AG09319 (cell line): Measurements from ENCODE around the gene NACAD.

Experiments
- DNase-seq: peaks from one replicate; pipeline ENCODE4 v3.0.0-alpha.2; 2010; ENCODE audit warnings: low read depth; ENCODE audit errors: extremely low read depth
- TF ChIP-seq, protein P1 (sequence below): IDR thresholded peaks from 2 replicates; pipeline ENCODE4 v1.5.1; 2011; ENCODE audit warnings: low read depth, mild to moderate bottlenecking, inconsistent platforms, low read length, moderate library complexity

NACAD gene

DNA sequence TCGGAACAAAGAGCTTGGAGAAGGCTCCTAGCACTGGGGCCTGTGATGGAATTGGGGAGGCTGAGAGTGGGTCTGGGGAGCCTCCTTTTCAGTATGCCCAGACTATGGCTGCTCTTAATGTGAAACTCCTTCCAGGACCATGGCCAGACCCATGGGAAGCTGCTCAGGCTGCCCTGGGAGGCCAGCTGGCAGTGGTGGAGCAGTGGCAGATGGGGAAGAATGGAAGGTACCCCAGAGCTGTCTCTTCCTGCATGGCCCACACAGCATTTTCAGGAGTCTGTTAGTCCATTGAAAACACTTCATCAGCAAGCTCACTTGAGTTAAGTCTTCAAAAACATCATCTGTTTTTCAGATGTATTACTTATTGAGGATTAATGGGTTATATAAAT, 18.5 kb downstream of the NACAD start:
- TF ChIP-seq, protein P1, sequence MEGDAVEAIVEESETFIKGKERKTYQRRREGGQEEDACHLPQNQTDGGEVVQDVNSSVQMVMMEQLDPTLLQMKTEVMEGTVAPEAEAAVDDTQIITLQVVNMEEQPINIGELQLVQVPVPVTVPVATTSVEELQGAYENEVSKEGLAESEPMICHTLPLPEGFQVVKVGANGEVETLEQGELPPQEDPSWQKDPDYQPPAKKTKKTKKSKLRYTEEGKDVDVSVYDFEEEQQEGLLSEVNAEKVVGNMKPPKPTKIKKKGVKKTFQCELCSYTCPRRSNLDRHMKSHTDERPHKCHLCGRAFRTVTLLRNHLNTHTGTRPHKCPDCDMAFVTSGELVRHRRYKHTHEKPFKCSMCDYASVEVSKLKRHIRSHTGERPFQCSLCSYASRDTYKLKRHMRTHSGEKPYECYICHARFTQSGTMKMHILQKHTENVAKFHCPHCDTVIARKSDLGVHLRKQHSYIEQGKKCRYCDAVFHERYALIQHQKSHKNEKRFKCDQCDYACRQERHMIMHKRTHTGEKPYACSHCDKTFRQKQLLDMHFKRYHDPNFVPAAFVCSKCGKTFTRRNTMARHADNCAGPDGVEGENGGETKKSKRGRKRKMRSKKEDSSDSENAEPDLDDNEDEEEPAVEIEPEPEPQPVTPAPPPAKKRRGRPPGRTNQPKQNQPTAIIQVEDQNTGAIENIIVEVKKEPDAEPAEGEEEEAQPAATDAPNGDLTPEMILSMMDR = no peak
- DNase-seq = no peak

DNA sequence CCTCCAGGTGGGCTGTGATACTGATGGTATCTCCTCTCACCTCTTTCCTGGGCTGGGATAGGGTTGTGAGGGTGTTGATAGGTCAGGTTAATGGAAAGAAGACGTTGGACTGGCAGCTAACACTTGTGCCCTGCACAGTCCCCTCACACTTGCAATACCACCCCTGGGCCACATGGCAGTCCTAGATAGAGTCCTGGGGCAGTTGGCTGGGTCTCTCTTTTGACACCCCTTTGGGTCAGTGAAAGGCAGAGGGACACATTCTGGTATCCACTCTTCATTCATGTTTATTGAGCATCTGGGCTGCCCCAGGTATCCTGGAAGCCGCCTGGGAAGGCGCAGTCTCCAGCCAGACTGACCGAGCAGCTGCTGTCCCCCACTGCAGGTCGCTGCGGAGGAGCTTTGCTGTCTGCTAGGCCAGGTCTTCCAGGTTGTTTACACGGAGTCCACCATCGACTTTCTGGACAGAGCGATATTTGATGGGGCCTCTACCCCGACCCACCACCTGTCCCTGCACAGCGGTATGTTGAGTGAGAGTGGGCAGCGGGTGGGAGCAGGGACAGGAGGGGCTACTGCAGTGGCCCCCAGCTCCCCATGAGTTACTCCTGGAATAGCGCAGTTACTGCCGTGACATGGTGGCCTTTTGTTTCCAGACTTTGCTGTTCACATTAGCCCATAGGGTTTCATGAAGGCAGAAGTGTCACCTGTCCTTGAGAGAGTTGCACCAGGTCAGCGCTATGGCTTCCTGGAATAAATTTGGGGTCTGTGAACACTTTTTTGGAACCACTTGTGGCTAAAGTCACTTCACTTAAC, 19.1 kb downstream of the NACAD start:
- TF ChIP-seq, protein P1 = no peak
- DNase-seq = no peak

DNA sequence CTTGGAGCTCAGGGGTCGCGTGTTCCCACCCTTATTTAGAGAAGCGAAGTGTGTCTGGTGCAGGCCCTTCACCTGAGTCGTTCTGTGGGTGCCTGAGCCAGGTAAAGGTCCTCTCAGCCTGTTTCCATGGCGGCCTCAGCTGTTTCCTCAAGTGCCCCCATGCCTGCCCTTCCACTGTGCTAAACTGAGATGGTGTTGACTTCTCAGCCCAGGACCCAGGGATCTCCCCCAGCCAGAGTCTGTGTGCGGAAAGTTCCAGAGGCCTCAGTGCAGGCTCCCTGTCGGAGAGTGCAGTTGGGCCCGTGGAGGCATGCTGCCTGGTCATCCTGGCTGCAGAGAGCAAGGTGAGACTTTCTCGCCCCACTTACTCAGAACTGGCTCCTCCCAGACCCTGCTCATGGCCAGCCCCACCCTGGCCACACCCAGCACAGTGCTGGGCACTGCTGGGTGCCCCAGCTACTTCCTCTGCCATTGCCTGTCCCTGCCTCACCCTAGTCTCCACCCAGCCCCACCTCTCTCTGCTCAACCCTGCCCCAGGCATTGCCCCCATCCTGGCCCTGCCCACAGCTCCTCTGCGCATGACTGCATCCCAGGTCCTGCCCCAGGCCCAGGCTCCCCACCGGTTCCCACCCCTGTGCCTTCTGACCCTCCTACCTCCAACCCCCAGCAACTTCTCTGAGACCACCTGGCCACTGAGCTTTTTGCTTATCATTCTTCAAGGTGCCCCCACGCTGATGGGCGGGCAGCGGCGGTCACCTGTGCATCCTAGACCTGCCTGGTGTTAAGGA, 20.3 kb downstream of the NACAD start:
- DNase-seq = no peak
- TF ChIP-seq, protein P1 = no peak

DNA sequence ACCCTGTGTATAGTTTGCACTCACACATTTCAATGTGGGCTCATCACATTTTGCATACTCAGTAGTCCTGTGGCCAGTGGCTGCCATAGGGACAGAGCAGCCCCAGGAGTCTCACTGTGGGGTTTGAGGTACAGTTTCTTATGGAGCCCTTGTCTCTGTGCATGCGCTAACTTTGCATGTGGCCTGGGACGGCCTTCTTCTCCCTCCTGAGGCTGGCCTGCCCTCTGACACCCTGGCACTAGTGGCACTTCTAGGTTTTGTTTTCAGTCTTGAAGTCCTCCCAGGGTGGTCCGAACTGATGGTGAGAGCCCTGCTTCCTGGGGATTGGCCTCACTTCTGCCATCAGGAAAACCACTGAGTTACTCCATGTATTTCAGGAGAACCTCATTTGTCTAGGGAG, 21.2 kb downstream of the NACAD start:
- TF ChIP-seq, protein P1 = no peak
- no peak for DNase-seq

DNA sequence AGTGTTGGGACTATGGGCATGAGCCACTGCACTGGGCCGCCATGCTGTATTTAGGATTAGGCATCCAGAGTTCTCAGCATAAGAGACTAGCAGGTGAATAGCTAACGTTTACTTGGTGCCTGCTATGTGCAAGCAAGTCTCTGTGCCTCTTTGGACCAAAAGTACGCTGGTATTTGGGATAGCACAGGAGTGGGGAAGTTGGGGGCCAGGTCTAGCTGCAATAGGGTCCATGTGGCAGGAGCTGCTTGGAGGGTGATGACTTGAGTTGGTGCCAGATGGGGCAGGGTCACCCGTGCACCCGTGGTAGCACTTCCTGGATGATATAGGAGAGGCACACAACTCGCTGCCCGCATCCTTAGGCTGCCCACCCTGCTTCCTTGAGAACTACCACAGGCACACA, 22.4 kb downstream of the NACAD start:
- TF ChIP-seq, protein P1 = no peak

DNA sequence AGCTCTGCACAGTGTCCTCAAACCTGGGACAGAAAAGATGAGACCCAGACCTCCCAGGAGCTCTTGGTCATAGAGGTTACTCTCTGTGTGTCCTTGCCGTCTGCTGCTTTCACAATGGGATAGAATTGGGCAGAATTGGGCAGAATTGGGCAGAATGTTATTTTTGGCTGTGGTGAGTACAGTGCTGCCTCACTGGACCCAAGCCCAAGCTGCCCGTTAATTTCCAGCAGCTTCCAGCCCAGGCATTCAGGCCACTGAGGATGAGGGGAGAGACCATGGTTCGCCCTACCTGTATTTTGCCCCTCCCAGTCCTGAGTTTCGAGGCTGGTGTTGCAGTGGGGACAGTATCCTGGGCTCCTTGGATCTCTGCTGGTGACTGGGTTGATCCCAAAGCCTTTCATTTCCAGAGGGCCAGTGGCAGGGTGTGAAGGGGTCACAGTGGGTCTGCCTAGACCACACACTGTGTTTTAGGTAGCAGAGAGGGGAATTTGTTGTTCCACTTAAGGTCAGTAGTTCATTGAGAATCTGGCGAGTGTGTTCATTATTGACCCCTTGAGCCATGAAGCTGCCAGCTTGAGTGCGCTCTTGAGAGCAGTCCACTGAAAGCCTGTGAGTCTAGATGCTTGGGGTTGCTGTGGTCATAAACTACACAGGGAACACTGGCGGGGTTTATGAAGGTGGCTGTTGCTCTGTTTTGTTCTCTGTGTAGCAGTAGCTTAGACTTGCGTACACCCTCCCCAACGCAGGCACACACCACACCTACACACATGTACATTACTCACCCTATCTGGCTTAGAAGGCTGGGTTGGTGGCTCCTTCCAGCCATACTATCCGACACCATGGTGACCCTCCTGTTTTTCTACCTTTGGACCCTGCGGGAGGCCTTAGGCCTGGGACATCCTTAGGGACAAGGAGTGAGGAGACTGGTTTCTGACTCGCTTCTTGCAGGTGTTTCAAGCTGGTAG, 23.5 kb downstream of the NACAD start:
- no peak for DNase-seq
- TF ChIP-seq, protein P1 = no peak

More for the DNA sequence above, 22.4 kb downstream of the NACAD start:
- no peak for DNase-seq
